Keratinocyte (primary cell): ENCODE results near the gene MICAL3. TPM values are rescaled to one million over a fixed set of nuclear protein-coding genes. Genes with fewer than 3 reads are reported as not detected.

Experiments
- DNase-seq: peaks from one replicate; pipeline ENCODE4 v3.0.0-alpha.2; 2011; ENCODE audit warnings: low read depth, missing footprints, low spot score
- FAIRE-seq: peaks from 2 replicates; lab custom pipeline; 2011; peaks lifted over from hg19 to GRCh38; lab: Jason Lieb, UNC
- H2AFZ ChIP-seq: 2 replicates; pipeline ENCODE4 v1.6.0; 2012; ENCODE audit warnings: low read length, control low read depth, inconsistent platforms; ENCODE audit not compliant: control insufficient read depth
- H3K27ac ChIP-seq: 2 replicates; pipeline ENCODE4 v1.5.1; 2011; ENCODE audit warnings: low read length; ENCODE audit not compliant: control insufficient read depth, insufficient read depth
- H3K27me3 ChIP-seq: 3 replicates; pipeline ENCODE4 v1.6.0; 2011; ENCODE audit warnings: low read length; ENCODE audit not compliant: control insufficient read depth, insufficient read depth; ENCODE audit errors: extremely low read depth
- H3K36me3 ChIP-seq, 2 experiments: 2 replicates in 1 of 2; 3 replicates in 1 of 2; pipeline ENCODE4 v1.5.1; 2011; ENCODE audit warnings: low read length in 2 of 2, mild to moderate bottlenecking in 1 of 2; ENCODE audit not compliant: control insufficient read depth in 2 of 2, insufficient read depth in 2 of 2; ENCODE audit errors: extremely low read depth in 1 of 2
- H3K4me1 ChIP-seq: 3 replicates; pipeline ENCODE4 v1.5.1; 2011; ENCODE audit warnings: low read length; ENCODE audit not compliant: control insufficient read depth, insufficient read depth; ENCODE audit errors: extremely low read depth
- H3K4me2 ChIP-seq: 3 replicates; pipeline ENCODE4 v1.6.0; 2011; ENCODE audit warnings: low read depth, low read length; ENCODE audit not compliant: control insufficient read depth, insufficient read depth; ENCODE audit errors: extremely low read depth
- H3K4me3 ChIP-seq, 3 experiments: fragments of 200-600 bp in 1 of 3; sonication (generic) in 1 of 3; 2 replicates in 2 of 3; 3 replicates in 1 of 3; pipeline ENCODE4 v1.5.1; 2011 to 2016; ENCODE audit warnings: low read length in 3 of 3, mild to moderate bottlenecking in 3 of 3, control low read depth in 2 of 3, inconsistent platforms in 1 of 3, low read depth in 1 of 3, mixed read lengths in 1 of 3, mixed run types in 1 of 3, moderate library complexity in 1 of 3; ENCODE audit not compliant: control insufficient read depth in 2 of 3, insufficient read depth in 2 of 3; ENCODE audit errors: extremely low read depth in 1 of 3
- H3K79me2 ChIP-seq: 2 replicates; pipeline ENCODE4 v1.6.0; 2012; ENCODE audit warnings: low read length; ENCODE audit not compliant: control insufficient read depth, insufficient read depth
- H3K9ac ChIP-seq: 3 replicates; pipeline ENCODE4 v1.6.0; 2011; ENCODE audit warnings: low read length; ENCODE audit not compliant: control insufficient read depth, insufficient read depth; ENCODE audit errors: extremely low read depth
- H3K9me1 ChIP-seq: 3 replicates; pipeline ENCODE4 v1.6.0; 2011; ENCODE audit warnings: low read length; ENCODE audit not compliant: control insufficient read depth, insufficient read depth; ENCODE audit errors: extremely low read depth
- H3K9me3 ChIP-seq: 2 replicates; pipeline ENCODE4 v1.5.1; 2012; ENCODE audit warnings: low read depth, low read length; ENCODE audit not compliant: control insufficient read depth
- H4K20me1 ChIP-seq: 3 replicates; pipeline ENCODE4 v1.6.0; 2011; ENCODE audit warnings: low read length; ENCODE audit not compliant: control insufficient read depth, insufficient read depth; ENCODE audit errors: extremely low read depth
- EZH2 ChIP-seq: IDR thresholded peaks from one replicate; pipeline ENCODE4 v1.6.1; 2012; ENCODE audit warnings: inconsistent platforms, mild to moderate bottlenecking, low read length, moderate library complexity
- dilution Hi-C: fragments of 300-500 bp; cut with MboI; formaldehyde crosslinking; loops from one replicate; pipeline ENCODE4 v1.7.0; 2020; ENCODE audit warnings: low sequenced_read_pairs; ENCODE audit not compliant: extremely low pct_ligation_motif_present
- polyA plus RNA-seq, 5 experiments: library from polyadenylated mRNA; depleted of rRNA in 3 of 5; stranded (reverse) in 3 of 5; stranded (forward) in 1 of 5; unstranded in 1 of 5; fragments of >200 nt; gene quantifications; 1 replicate in 1 of 5; 2 replicates in 3 of 5; 3 replicates in 1 of 5; pipeline versions ENCODE4 v1.2.1 to v1.2.3, GENCODE V29; 2011 to 2012; ENCODE audit warnings: missing spikeins in 2 of 5, low read depth in 1 of 5, low replicate concordance in 1 of 5
- TF ChIP-seq, protein P1 (sequence below), 3 experiments: IDR thresholded peaks in 1 of 3; conservative IDR thresholded peaks in 1 of 3; optimal IDR thresholded peaks in 1 of 3; 2 replicates in 2 of 3; 3 replicates in 1 of 3; pipeline versions ENCODE3 to v1.5.1; 2011; ENCODE audit warnings: low read length in 3 of 3, mild to moderate bottlenecking in 3 of 3, moderate library complexity in 2 of 3, control low read depth in 1 of 3, inconsistent platforms in 1 of 3; ENCODE audit not compliant: insufficient read depth in 2 of 3; ENCODE audit errors: extremely low read depth in 1 of 3

MICAL3 gene
- polyA plus RNA-seq, 1 donor (not counting 4 experiments of a cell fraction or from before 2014, with no cell fraction given): 27.9 TPM

- Histone ChIP-seq H3K27me3 (no peaks in the 10 kb centered on the region), H3K9me1 (no peaks in the 10 kb centered on the region), H3K9ac (no peak overlapping the region), H3K9me3 (no peaks in the 10 kb centered on the region), H3K4me3 (no peak overlapping the region), H2AFZ (no peak overlapping the region), H4K20me1 (no peaks in the 10 kb centered on the region), H3K27ac (no peak overlapping the region), H3K4me1 (peaks cover 9% of the 10 kb centered on the region), H3K36me3 (peaks cover 17 to 25% of the 10 kb centered on the region in 2 experiments), H3K4me2 (no peak overlapping the region), H3K79me2 (no peaks in the 10 kb centered on the region)
- dilution Hi-C loops: no loop called here
- TF ChIP-seq EZH2: no peak
- TF ChIP-seq, protein P1, sequence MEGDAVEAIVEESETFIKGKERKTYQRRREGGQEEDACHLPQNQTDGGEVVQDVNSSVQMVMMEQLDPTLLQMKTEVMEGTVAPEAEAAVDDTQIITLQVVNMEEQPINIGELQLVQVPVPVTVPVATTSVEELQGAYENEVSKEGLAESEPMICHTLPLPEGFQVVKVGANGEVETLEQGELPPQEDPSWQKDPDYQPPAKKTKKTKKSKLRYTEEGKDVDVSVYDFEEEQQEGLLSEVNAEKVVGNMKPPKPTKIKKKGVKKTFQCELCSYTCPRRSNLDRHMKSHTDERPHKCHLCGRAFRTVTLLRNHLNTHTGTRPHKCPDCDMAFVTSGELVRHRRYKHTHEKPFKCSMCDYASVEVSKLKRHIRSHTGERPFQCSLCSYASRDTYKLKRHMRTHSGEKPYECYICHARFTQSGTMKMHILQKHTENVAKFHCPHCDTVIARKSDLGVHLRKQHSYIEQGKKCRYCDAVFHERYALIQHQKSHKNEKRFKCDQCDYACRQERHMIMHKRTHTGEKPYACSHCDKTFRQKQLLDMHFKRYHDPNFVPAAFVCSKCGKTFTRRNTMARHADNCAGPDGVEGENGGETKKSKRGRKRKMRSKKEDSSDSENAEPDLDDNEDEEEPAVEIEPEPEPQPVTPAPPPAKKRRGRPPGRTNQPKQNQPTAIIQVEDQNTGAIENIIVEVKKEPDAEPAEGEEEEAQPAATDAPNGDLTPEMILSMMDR (optimal IDR thresholded peaks at IDR 0.05 in 1 of 3, IDR thresholded peaks at IDR 0.05 in 1 of 3, conservative IDR thresholded peaks at IDR 0.05 in 1 of 3; ENCODE audit: extremely low read depth in 1 of 3, insufficient read depth in 2 of 3, low read length in 3 of 3): no peak
- FAIRE-seq (no peak), DNase-seq (no peak)
Measured at GRCh38 chr22:17788528-17789378, 235.6 kb downstream of the MICAL3 start.

GRCh38 chr22:17787716-17788330 is 236.5 kb downstream of the MICAL3 start:
- TF ChIP-seq EZH2: no peak
- TF ChIP-seq, protein P1 (optimal IDR thresholded peaks at IDR 0.05 in 1 of 3, IDR thresholded peaks at IDR 0.05 in 1 of 3, conservative IDR thresholded peaks at IDR 0.05 in 1 of 3; ENCODE audit: extremely low read depth in 1 of 3, insufficient read depth in 2 of 3, low read length in 3 of 3): no peak
- dilution Hi-C loops: no loop called here
- no peak overlapping the region for H3K9ac ChIP-seq
- no peaks in the 10 kb centered on the region for H3K27me3 ChIP-seq
- no peak overlapping the region for H3K4me2 ChIP-seq
- FAIRE-seq (no peak), DNase-seq (no peak)
- no peak overlapping the region for H3K27ac ChIP-seq
- H3K79me2 ChIP-seq: no peaks in the 10 kb centered on the region
- H3K4me3 ChIP-seq: no peak overlapping the region
- no peaks in the 10 kb centered on the region for H4K20me1 ChIP-seq
- no peak overlapping the region for H2AFZ ChIP-seq
- no peaks in the 10 kb centered on the region for H3K9me3 ChIP-seq
- no peaks in the 10 kb centered on the region for H3K9me1 ChIP-seq
- peaks cover 10% of the 10 kb centered on the region for H3K4me1 ChIP-seq
- peaks cover 15 to 25% of the 10 kb centered on the region in 2 experiments for H3K36me3 ChIP-seq
